Epidermal melanocyte (primary cell): Measurements from ENCODE around the gene ZNF136.

Experiments used
- DNase-seq: peaks from one replicate; pipeline ENCODE4 v3.0.0; 2011; ENCODE audit warnings: low spot score; ENCODE audit not compliant: insufficient read length

The ZNF136 gene

GRCh38 chr19:12162882-12163806 is at the start of gene ZNF136:
ZNF136 (plus strand) TSS chr19:12163096; CDS start chr19:12163204, 108 bp downstream.
- DNase-seq, result peak; percentile 99

- DNase-seq, result no peak
These were observed 49.8 kb upstream of the ZNF136 start for GRCh38 chr19:12113121-12113520.

- no peak for DNase-seq
These were observed 45.5 kb upstream of the ZNF136 start for GRCh38 chr19:12117201-12117970.

GRCh38 chr19:12126707-12127106 is 36.2 kb upstream of the ZNF136 start:
- DNase-seq, result no peak

GRCh38 chr19:12133069-12133468 is 29.8 kb upstream of the ZNF136 start:
- no peak for DNase-seq

- DNase-seq, result no peak
These were observed 25.5 kb upstream of the ZNF136 start for GRCh38 chr19:12137221-12137940.

- DNase-seq, result no peak
These were observed 23.6 kb upstream of the ZNF136 start for GRCh38 chr19:12139269-12139668.

- peak; percentile 92 for DNase-seq
These were observed 22.9 kb upstream of the ZNF136 start, which contains the start of gene ZNF20 for GRCh38 chr19:12139885-12140544. ZNF20 (minus strand) TSS chr19:12140350; CDS start chr19:12140182, 168 bp downstream.

GRCh38 chr19:12140545-12141404 is 22.1 kb upstream of the ZNF136 start:
- peak; percentile 74 for DNase-seq

- DNase-seq, result no peak
These were observed 21.5 kb upstream of the ZNF136 start for GRCh38 chr19:12141405-12141736.

GRCh38 chr19:12145348-12145747 is 17.5 kb upstream of the ZNF136 start:
- DNase-seq, result no peak

- DNase-seq, result no peak
These were observed 7.5 kb upstream of the ZNF136 start for GRCh38 chr19:12155324-12155860.

GRCh38 chr19:12156223-12157058 is 6.5 kb upstream of the ZNF136 start, which contains the start of gene ZNF625:
ZNF625 (minus strand) TSS chr19:12156734; CDS start chr19:12156558, 176 bp downstream.
- peak; percentile 90 for DNase-seq

- no peak for DNase-seq
These were observed 3.0 kb upstream of the ZNF136 start for GRCh38 chr19:12159773-12160414.

GRCh38 chr19:12162513-12162881 is 399 bp upstream of the ZNF136 start:
- no peak for DNase-seq

GRCh38 chr19:12163826-12164225 is 930 bp downstream of the ZNF136 start:
- DNase-seq, result no peak

GRCh38 chr19:12166626-12167025 is 3.7 kb downstream of the ZNF136 start:
- DNase-seq, result no peak

- no peak for DNase-seq
These were observed 17.5 kb downstream of the ZNF136 start for GRCh38 chr19:12180377-12180776.
